Erythroblast (primary cell): ENCODE data around the gene CKS2.
A peak's percentile ranks its signal among the peaks of the same experiment; 100 is the strongest.

Source experiments
- GATA1 ChIP-seq: IDR thresholded peaks from 2 replicates; pipeline ENCODE4 v1.6.1; 2011; ENCODE audit warnings: low read depth, mild to moderate bottlenecking, control low read depth, low read length, moderate library complexity
- POLR2A ChIP-seq: IDR thresholded peaks from 2 replicates; pipeline ENCODE4 v1.6.1; 2011; ENCODE audit warnings: mild to moderate bottlenecking, low read length

DNA sequence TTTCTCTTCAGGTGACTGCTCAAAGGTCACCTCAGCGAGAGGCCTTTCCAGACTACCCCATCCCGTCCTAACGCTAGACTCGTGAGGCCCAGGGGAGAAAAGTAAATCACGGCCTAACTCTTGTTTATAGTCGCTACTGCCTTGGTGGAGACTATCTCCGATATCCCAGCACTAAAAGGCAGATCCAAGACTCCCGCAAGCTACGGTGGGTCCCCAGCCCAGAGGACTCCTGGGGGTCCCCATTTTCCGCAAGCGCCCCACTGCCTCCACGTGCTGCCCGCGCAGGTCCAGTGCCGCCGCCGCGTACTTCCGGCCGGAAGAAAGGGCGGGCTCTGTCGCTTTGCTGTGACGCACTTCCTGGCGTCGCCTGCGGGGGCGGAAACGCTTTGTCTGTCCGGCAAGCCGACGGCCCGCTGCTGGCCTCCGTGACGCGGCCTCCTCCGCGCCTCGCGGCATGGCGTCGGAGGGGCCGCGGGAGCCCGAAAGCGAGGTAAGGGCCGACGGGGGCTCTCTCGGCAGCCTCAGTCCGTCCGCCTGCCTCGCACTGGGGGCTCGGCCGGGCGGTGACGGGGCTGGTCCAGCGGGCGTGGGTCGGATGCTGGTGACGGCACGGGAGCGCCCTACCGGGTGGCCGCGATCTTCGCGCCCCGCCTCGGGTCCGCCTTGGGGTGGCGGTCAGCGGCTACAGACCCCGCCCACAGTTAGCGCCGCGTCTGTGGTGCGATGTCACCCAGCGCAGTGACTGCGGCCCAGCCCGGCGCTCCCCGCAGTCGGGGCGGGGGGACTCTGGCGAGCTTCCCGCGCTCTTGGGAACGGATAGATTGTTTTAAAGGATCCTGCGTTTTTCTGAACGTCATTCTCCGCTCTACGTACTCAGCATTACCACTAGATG lies 7.4 kb downstream of the CKS2 start, which contains the start of gene SECISBP2:
- TF ChIP-seq POLR2A (peak; percentile 98), GATA1 (no peak)
